Neural progenitor cell (in vitro differentiated cells): ENCODE data around the gene TPPP. TPM values are rescaled to one million over a fixed set of nuclear protein-coding genes. Genes with fewer than 3 reads are reported as not detected.

Experiments
- DNase-seq: peaks from one replicate; pipeline ENCODE4 v3.0.0-alpha.2; 2016; ENCODE audit warnings: low spot score
- H2AFZ ChIP-seq: fragments of 200-600 bp; sonication (generic); replicated peaks from 2 replicates; pipeline ENCODE4 v1.6.1; 2016; ENCODE audit warnings: antibody characterized with exemption
- H3F3A ChIP-seq: fragments of 200-600 bp; sonication (generic); 2 replicates; pipeline ENCODE4 v1.6.1; 2016; ENCODE audit warnings: antibody characterized with exemption, low read depth
- H3K27ac ChIP-seq: fragments of 200-600 bp; sonication (generic); 2 replicates; pipeline ENCODE4 v1.5.1; 2016; ENCODE audit warnings: mild to moderate bottlenecking
- H3K27me3 ChIP-seq: fragments of 200-600 bp; sonication (generic); 2 replicates; pipeline ENCODE4 v1.6.1; 2016; ENCODE audit warnings: mild to moderate bottlenecking, moderate library complexity
- H3K36me3 ChIP-seq: fragments of 200-600 bp; sonication (generic); 2 replicates; pipeline ENCODE4 v1.5.1; 2016
- H3K4me1 ChIP-seq: fragments of 200-600 bp; sonication (generic); 2 replicates; pipeline ENCODE4 v1.6.1; 2016; ENCODE audit warnings: mixed run types
- H3K4me2 ChIP-seq: fragments of 200-600 bp; sonication (generic); 2 replicates; pipeline ENCODE4 v1.6.1; 2016
- H3K4me3 ChIP-seq: fragments of 200-600 bp; sonication (generic); 2 replicates; pipeline ENCODE4 v1.5.1; 2016
- H3K79me2 ChIP-seq: fragments of 200-600 bp; sonication (generic); 2 replicates; pipeline ENCODE4 v1.6.1; 2016; ENCODE audit warnings: low read depth
- H3K9ac ChIP-seq: fragments of 200-600 bp; sonication (generic); 2 replicates; pipeline ENCODE4 v1.6.1; 2016
- H3K9me3 ChIP-seq: fragments of 200-600 bp; sonication (generic); 2 replicates; pipeline ENCODE4 v1.5.1; 2016; ENCODE audit warnings: low read depth
- H4K20me1 ChIP-seq: fragments of 200-600 bp; sonication (generic); 2 replicates; pipeline ENCODE4 v1.6.1; 2016; ENCODE audit warnings: low read depth
- H3K27ac Mint-ChIP-seq: 3 replicates; pipeline ENCODE4 v1.8.0; 2021; ENCODE audit warnings: mixed read lengths
- H3K27me3 Mint-ChIP-seq: 2 replicates; pipeline ENCODE4 v1.8.0; 2022; ENCODE audit warnings: low read depth, mild to moderate bottlenecking, inconsistent platforms, moderate library complexity, mixed read lengths; ENCODE audit not compliant: insufficient read depth
- H3K36me3 Mint-ChIP-seq: 3 replicates; pipeline ENCODE4 v1.8.0; 2021; ENCODE audit warnings: mixed read lengths
- H3K4me1 Mint-ChIP-seq: 3 replicates; pipeline ENCODE4 v1.8.0; 2021; ENCODE audit warnings: mixed read lengths
- H3K4me3 Mint-ChIP-seq: 3 replicates; pipeline ENCODE4 v1.8.0; 2021; ENCODE audit warnings: mild to moderate bottlenecking, moderate library complexity, mixed read lengths
- H3K9me3 Mint-ChIP-seq: 3 replicates; pipeline ENCODE4 v1.8.0; 2020; ENCODE audit warnings: mixed read lengths
- EZH2 ChIP-seq: fragments of 200-600 bp; sonication (generic); IDR thresholded peaks from 2 replicates; pipeline ENCODE4 v1.6.1; 2017; ENCODE audit warnings: antibody characterized with exemption, mild to moderate bottlenecking, moderate library complexity
- EZH2phosphoT487 ChIP-seq: fragments of 200-600 bp; sonication (generic); IDR thresholded peaks from 2 replicates; pipeline ENCODE4 v1.6.1; 2017; ENCODE audit warnings: antibody characterized with exemption
- total RNA-seq: library from RNA; depleted of rRNA; stranded (reverse); fragments of >200 nt; gene quantifications from 2 replicates; pipeline ENCODE4 v1.2.3, GENCODE V29; 2015; ENCODE audit warnings: low replicate concordance
- TF ChIP-seq, protein P1 (sequence below): fragments of 200-600 bp; sonication (generic); IDR thresholded peaks from 2 replicates; pipeline ENCODE4 v1.5.1; 2017; ENCODE audit warnings: antibody characterized with exemption, mild to moderate bottlenecking

TPPP gene
- total RNA-seq, 1 donor from 2014 or later = not detected

DNA sequence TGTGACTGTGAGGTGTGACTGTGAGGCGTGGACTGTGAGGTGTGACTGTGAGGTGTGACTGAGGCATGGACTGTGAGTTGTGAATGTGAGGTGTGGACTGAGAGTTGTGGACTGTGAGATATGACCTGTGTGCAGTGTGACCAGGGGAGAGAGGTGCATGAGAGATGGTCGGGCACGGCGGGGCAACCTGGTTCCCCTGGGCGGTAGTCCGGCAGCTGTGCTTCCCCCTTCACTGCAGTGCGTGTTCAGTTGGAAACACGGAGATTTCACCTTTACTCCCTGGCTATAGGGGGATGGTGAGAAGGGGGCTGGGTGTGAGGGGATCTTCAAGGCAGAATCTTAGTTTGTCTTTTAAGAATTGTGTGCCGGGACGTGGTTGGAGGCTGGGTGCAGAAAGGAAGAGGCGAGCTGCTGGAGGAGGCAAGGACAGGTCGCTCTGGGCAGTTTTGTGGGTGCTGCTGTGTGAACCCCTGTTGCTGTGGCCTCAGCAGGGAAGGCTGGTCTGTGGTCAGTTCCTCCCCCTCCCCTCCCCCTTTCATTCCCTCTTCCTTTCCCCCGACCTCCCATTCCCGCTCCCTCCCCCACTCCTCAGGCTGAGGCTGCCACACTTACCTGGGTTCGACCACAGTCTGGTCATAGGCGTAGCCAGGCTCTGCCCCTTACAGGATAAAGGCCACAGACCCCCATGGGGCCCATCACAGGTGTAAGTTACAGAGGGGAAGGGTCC lies 41.7 kb downstream of the TPPP start:
- peaks cover 28% of the 10 kb centered on the region for H3K36me3 Mint-ChIP-seq

DNA sequence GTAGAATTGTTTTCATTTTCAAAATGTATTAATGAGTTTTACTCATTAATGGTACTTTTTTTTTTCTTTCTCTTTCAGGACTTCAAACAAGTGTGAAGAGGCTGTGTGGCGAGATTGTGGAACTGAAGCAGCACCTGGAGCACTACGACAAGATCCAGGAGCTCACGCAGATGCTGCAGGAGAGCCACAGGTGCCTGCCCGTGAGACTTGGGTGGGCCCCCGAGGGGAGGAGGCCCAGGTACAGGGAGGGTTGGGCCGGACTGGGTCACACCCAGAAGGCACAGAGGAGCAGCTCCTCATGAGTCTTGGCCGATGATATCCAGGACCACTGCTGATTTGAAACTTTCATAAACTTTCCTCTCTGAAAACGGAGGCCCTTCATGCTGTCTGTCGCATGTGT lies 45.4 kb downstream of the TPPP start:
- Histone ChIP-seq H3K4me3 (no peak overlapping the region), H4K20me1 (no peaks in the 10 kb centered on the region), H3K4me1 (no peaks in the 10 kb centered on the region), H3K9ac (no peak overlapping the region), H2AFZ (no peak overlapping the region), H3K36me3 (peaks cover 6% of the 10 kb centered on the region), H3K79me2 (no peaks in the 10 kb centered on the region), H3F3A (peaks cover 15% of the 10 kb centered on the region), H3K27ac (no peak overlapping the region), H3K9me3 (no peaks in the 10 kb centered on the region), H3K27me3 (no peaks in the 10 kb centered on the region), H3K4me2 (no peak overlapping the region)
- Mint-ChIP-seq H3K27ac (no peak overlapping the region), H3K9me3 (peaks cover 2% of the 10 kb centered on the region), H3K4me1 (no peaks in the 10 kb centered on the region), H3K4me3 (no peak overlapping the region), H3K36me3 (peaks cover 24% of the 10 kb centered on the region), H3K27me3 (peaks cover 5% of the 10 kb centered on the region)
- TF ChIP-seq EZH2phosphoT487 (no peak), EZH2 (no peak)
- TF ChIP-seq, protein P1, sequence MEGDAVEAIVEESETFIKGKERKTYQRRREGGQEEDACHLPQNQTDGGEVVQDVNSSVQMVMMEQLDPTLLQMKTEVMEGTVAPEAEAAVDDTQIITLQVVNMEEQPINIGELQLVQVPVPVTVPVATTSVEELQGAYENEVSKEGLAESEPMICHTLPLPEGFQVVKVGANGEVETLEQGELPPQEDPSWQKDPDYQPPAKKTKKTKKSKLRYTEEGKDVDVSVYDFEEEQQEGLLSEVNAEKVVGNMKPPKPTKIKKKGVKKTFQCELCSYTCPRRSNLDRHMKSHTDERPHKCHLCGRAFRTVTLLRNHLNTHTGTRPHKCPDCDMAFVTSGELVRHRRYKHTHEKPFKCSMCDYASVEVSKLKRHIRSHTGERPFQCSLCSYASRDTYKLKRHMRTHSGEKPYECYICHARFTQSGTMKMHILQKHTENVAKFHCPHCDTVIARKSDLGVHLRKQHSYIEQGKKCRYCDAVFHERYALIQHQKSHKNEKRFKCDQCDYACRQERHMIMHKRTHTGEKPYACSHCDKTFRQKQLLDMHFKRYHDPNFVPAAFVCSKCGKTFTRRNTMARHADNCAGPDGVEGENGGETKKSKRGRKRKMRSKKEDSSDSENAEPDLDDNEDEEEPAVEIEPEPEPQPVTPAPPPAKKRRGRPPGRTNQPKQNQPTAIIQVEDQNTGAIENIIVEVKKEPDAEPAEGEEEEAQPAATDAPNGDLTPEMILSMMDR = no peak
- no peak for DNase-seq

More for the DNA sequence above, 41.7 kb downstream of the TPPP start:
- Mint-ChIP-seq H3K9me3 (peaks cover 2% of the 10 kb centered on the region), H3K4me3 (no peak overlapping the region), H3K4me1 (no peaks in the 10 kb centered on the region), H3K27me3 (peaks cover 5% of the 10 kb centered on the region), H3K27ac (no peak overlapping the region)
- H3K27me3 ChIP-seq = no peaks in the 10 kb centered on the region
- no peak overlapping the region for H3K27ac ChIP-seq
- no peak overlapping the region for H3K4me2 ChIP-seq
- H2AFZ ChIP-seq = no peak overlapping the region
- H3K4me3 ChIP-seq = no peak overlapping the region
- peaks cover 15% of the 10 kb centered on the region for H3F3A ChIP-seq
- H4K20me1 ChIP-seq = no peaks in the 10 kb centered on the region
- no peaks in the 10 kb centered on the region for H3K79me2 ChIP-seq
- H3K36me3 ChIP-seq = peaks cover 6% of the 10 kb centered on the region
- no peaks in the 10 kb centered on the region for H3K9me3 ChIP-seq
- H3K4me1 ChIP-seq = no peaks in the 10 kb centered on the region
- H3K9ac ChIP-seq = no peak overlapping the region
- TF ChIP-seq, protein P1 = no peak
- no peak for TF ChIP-seq EZH2
- no peak for TF ChIP-seq EZH2phosphoT487
- DNase-seq = no peak

DNA sequence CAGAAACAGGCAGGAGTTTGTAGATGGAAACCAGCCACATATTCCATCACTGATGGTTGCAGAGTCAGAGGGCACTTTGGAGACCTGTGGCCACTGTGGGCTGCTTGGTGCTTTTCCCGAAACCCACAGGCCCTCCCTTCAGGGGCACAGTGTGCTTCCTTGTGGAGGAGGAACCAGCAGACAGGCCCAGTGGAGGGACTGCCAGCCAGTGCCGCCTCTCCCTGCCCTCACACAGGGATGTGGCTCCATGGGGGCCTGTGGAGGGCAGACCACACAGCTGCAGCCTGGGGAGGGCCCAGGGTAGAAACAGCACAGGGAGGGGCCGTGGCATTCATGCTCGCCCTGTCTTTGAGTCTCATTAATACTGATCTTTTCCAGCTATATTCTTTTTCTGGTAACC lies 45.8 kb downstream of the TPPP start:
- H3K4me3 ChIP-seq = no peak overlapping the region
- no peak overlapping the region for H3K4me3 Mint-ChIP-seq
- H3K27me3 Mint-ChIP-seq = peaks cover 2% of the 10 kb centered on the region
- H2AFZ ChIP-seq = no peak overlapping the region
- H3K27ac Mint-ChIP-seq = no peak overlapping the region
- no peaks in the 10 kb centered on the region for H3K79me2 ChIP-seq
- peaks cover 15% of the 10 kb centered on the region for H3F3A ChIP-seq
- peaks cover 22% of the 10 kb centered on the region for H3K36me3 Mint-ChIP-seq
- TF ChIP-seq, protein P1 = no peak
- TF ChIP-seq EZH2phosphoT487 (no peak), EZH2 (no peak)
- H3K36me3 ChIP-seq = peaks cover 6% of the 10 kb centered on the region
- no peaks in the 10 kb centered on the region for H3K4me1 Mint-ChIP-seq
- H3K27ac ChIP-seq = no peak overlapping the region
- no peak overlapping the region for H3K9ac ChIP-seq
- H3K4me2 ChIP-seq = no peak overlapping the region
- DNase-seq = no peak
- no peaks in the 10 kb centered on the region for H4K20me1 ChIP-seq
- H3K27me3 ChIP-seq = no peaks in the 10 kb centered on the region
- no peaks in the 10 kb centered on the region for H3K4me1 ChIP-seq
- H3K9me3 Mint-ChIP-seq = peaks cover 2% of the 10 kb centered on the region
- H3K9me3 ChIP-seq = no peaks in the 10 kb centered on the region
